Nephron (organoid): Measurements from ENCODE around the gene SLC38A11.
"Not testable (repeated sequence)": the region's sequence is repeated elsewhere in the genome, so short reads cannot be mapped to it uniquely, and the experiment has no call there.

Source experiments
- H3K27ac Mint-ChIP-seq, 3 experiments: 2 replicates each; pipeline ENCODE4 v1.8.0; 2020; ENCODE audit warnings: mixed read lengths in 3 of 3, mild to moderate bottlenecking in 2 of 3, moderate library complexity in 1 of 3
- H3K27me3 Mint-ChIP-seq: 2 replicates; pipeline ENCODE4 v1.8.0; 2021; ENCODE audit warnings: low read depth, mild to moderate bottlenecking, moderate library complexity, mixed read lengths
- H3K36me3 Mint-ChIP-seq: 2 replicates; pipeline ENCODE4 v1.8.0; 2020; ENCODE audit warnings: low read depth, mixed read lengths
- H3K4me1 Mint-ChIP-seq: 2 replicates; pipeline ENCODE4 v1.8.0; 2020; ENCODE audit warnings: mixed read lengths
- H3K4me3 Mint-ChIP-seq, 3 experiments: 2 replicates each; pipeline ENCODE4 v1.8.0; 2020; ENCODE audit warnings: mild to moderate bottlenecking in 3 of 3, mixed read lengths in 3 of 3, moderate library complexity in 2 of 3
- H3K9me3 Mint-ChIP-seq: 2 replicates; pipeline ENCODE4 v1.8.0; 2020; ENCODE audit warnings: mixed read lengths
- CTCF ChIP-seq, 3 experiments: fragments of 200-600 bp; sonication (generic); IDR thresholded peaks; one replicate each; pipeline ENCODE4 v1.5.0; 2021; ENCODE audit warnings: antibody characterized with exemption in 3 of 3; ENCODE audit not compliant: unreplicated experiment in 3 of 3

The SLC38A11 gene

GRCh38 chr2:164992818-164993217, 37.5 kb upstream of the SLC38A11 start:
- H3K36me3 Mint-ChIP-seq = no peaks in the 10 kb centered on the region

GRCh38 chr2:164992093-164992454, 36.7 kb upstream of the SLC38A11 start:
- not testable (repeated sequence) for H3K9me3 Mint-ChIP-seq, H3K4me3 Mint-ChIP-seq, H3K27ac Mint-ChIP-seq, H3K27me3 Mint-ChIP-seq, H3K36me3 Mint-ChIP-seq
- H3K4me1 Mint-ChIP-seq = peaks cover 12% of the 10 kb centered on the region

More at GRCh38 chr2:164992818-164993217, 37.5 kb upstream of the SLC38A11 start:
- Mint-ChIP-seq H3K27ac (peak overlapping the region in 2 of 3 experiments; percentile 3 to 30), H3K27me3 (peaks cover 4% of the 10 kb centered on the region), H3K4me3 (no peak overlapping the region), H3K9me3 (no peaks in the 10 kb centered on the region), H3K4me1 (peaks cover 12% of the 10 kb centered on the region)
- peak in 2 of 3 experiments; percentile 49 to 57 for TF ChIP-seq CTCF (IDR thresholded peaks at IDR 0.05; ENCODE audit: unreplicated experiment in 3 of 3)

- H3K9me3 Mint-ChIP-seq, H3K36me3 Mint-ChIP-seq, H3K27me3 Mint-ChIP-seq, H3K4me3 Mint-ChIP-seq: not testable (repeated sequence)
- Mint-ChIP-seq H3K4me1 (peaks cover 12% of the 10 kb centered on the region), H3K27ac (peak overlapping the region in 2 of 3 experiments; percentile 43 to 68)
These were observed 36.2 kb upstream of the SLC38A11 start for GRCh38 chr2:164991361-164992092.

- not testable (repeated sequence) for H3K27me3 Mint-ChIP-seq, H3K27ac Mint-ChIP-seq, H3K36me3 Mint-ChIP-seq, H3K9me3 Mint-ChIP-seq, H3K4me3 Mint-ChIP-seq
- peaks cover 12% of the 10 kb centered on the region for H3K4me1 Mint-ChIP-seq
These were observed 35.6 kb upstream of the SLC38A11 start for GRCh38 chr2:164990953-164991352.

GRCh38 chr2:164988805-164989204, 33.5 kb upstream of the SLC38A11 start:
- H3K27me3 Mint-ChIP-seq, H3K9me3 Mint-ChIP-seq, H3K4me3 Mint-ChIP-seq, H3K27ac Mint-ChIP-seq, H3K36me3 Mint-ChIP-seq: not testable (repeated sequence)
- H3K4me1 Mint-ChIP-seq = peaks cover 12% of the 10 kb centered on the region

- H3K36me3 Mint-ChIP-seq, H3K4me1 Mint-ChIP-seq, H3K4me3 Mint-ChIP-seq, H3K9me3 Mint-ChIP-seq, H3K27ac Mint-ChIP-seq, H3K27me3 Mint-ChIP-seq: not testable (repeated sequence)
These were observed 30.7 kb upstream of the SLC38A11 start for GRCh38 chr2:164986027-164986426.

GRCh38 chr2:164984428-164984827, 29.1 kb upstream of the SLC38A11 start:
- no peaks in the 10 kb centered on the region for H3K9me3 Mint-ChIP-seq
- TF ChIP-seq CTCF (IDR thresholded peaks at IDR 0.05; ENCODE audit: unreplicated experiment in 3 of 3) = no peak
- no peak overlapping the region for H3K27ac Mint-ChIP-seq
- H3K36me3 Mint-ChIP-seq = no peaks in the 10 kb centered on the region
- peaks cover 8% of the 10 kb centered on the region for H3K4me1 Mint-ChIP-seq
- H3K27me3 Mint-ChIP-seq = no peaks in the 10 kb centered on the region
- no peak overlapping the region for H3K4me3 Mint-ChIP-seq

GRCh38 chr2:164981217-164981990, 26.1 kb upstream of the SLC38A11 start:
- TF ChIP-seq CTCF (IDR thresholded peaks at IDR 0.05; ENCODE audit: unreplicated experiment in 3 of 3) = no peak
- H3K27me3 Mint-ChIP-seq = no peaks in the 10 kb centered on the region
- no peaks in the 10 kb centered on the region for H3K36me3 Mint-ChIP-seq
- H3K27ac Mint-ChIP-seq = no peak overlapping the region
- no peak overlapping the region for H3K4me3 Mint-ChIP-seq
- peaks cover 21% of the 10 kb centered on the region for H3K4me1 Mint-ChIP-seq
- no peaks in the 10 kb centered on the region for H3K9me3 Mint-ChIP-seq

GRCh38 chr2:164980688-164981087, 25.4 kb upstream of the SLC38A11 start:
- not testable (repeated sequence) for H3K36me3 Mint-ChIP-seq, H3K4me3 Mint-ChIP-seq, H3K27me3 Mint-ChIP-seq, H3K9me3 Mint-ChIP-seq
- Mint-ChIP-seq H3K4me1 (peaks cover 23% of the 10 kb centered on the region), H3K27ac (peak overlapping the region in 2 of 3 experiments; percentile 10 to 13)
